ENCODE measurements around the gene CAMK1G. TPM values are rescaled to one million over a fixed set of nuclear protein-coding genes. Genes with fewer than 3 reads are reported as not detected.
A peak's percentile ranks its signal among the peaks of the same experiment; 100 is the strongest.

Gene CAMK1G
- polyA plus RNA-seq, 1 donor from 2014 or later, result 3.0 TPM

- Histone ChIP-seq H3K36me3 (ENCODE audit: insufficient read depth, low read length) (no peaks in the 10 kb centered on the region), H3K4me3 (ENCODE audit: low read length) (no peak overlapping the region), H3K4me2 (ENCODE audit: low read length) (no peak overlapping the region), H3K9ac (ENCODE audit: low read length) (no peak overlapping the region), H3K9me3 (ENCODE audit: low read length) (no peaks in the 10 kb centered on the region), H3F3A (ENCODE audit: insufficient read depth, low read length, poor library complexity, severe bottlenecking) (no peaks in the 10 kb centered on the region), H2AFZ (ENCODE audit: low read depth, low read length) (no peak overlapping the region), H3K27me3 (ENCODE audit: insufficient read depth, low read depth, low read length) (no peaks in the 10 kb centered on the region), H3K79me2 (replicated peaks; ENCODE audit: insufficient read depth, low read length) (no peaks in the 10 kb centered on the region), H3K27ac (ENCODE audit: low read length) (no peak overlapping the region), H4K20me1 (ENCODE audit: insufficient read depth) (no peaks in the 10 kb centered on the region), H3K9me2 (ENCODE audit: insufficient read depth, low read length) (no peaks in the 10 kb centered on the region)
- TF ChIP-seq, protein P1, sequence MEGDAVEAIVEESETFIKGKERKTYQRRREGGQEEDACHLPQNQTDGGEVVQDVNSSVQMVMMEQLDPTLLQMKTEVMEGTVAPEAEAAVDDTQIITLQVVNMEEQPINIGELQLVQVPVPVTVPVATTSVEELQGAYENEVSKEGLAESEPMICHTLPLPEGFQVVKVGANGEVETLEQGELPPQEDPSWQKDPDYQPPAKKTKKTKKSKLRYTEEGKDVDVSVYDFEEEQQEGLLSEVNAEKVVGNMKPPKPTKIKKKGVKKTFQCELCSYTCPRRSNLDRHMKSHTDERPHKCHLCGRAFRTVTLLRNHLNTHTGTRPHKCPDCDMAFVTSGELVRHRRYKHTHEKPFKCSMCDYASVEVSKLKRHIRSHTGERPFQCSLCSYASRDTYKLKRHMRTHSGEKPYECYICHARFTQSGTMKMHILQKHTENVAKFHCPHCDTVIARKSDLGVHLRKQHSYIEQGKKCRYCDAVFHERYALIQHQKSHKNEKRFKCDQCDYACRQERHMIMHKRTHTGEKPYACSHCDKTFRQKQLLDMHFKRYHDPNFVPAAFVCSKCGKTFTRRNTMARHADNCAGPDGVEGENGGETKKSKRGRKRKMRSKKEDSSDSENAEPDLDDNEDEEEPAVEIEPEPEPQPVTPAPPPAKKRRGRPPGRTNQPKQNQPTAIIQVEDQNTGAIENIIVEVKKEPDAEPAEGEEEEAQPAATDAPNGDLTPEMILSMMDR (IDR thresholded peaks at IDR 0.05; ENCODE audit: poor library complexity, severe bottlenecking), result peak; percentile 25
- TF ChIP-seq EZH2 (IDR thresholded peaks at IDR 0.05; ENCODE audit: borderline replicate concordance, insufficient read depth, low read length, poor library complexity, severe bottlenecking), result no peak
Observed at GRCh38 chr1:209549443-209550205, 33.9 kb upstream of the CAMK1G start.

DNA sequence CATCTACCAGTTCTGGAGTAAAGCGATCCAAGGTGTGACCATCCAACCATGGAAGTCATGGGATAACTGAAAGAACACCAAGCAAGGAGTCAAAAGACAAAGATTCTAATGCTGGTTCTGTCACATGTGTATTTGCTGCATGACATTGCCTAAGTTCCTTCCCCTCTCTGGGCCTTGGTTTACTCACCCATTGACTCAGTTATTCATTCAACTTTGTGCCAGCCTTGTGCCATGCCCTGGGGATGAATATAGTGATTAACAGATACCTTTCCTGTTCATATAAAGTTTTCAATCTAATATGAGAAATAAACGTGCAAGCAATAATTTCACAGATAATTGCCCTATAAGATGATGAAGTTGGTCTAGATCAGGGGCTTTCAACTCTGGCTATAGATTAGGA is 33.0 kb upstream of the CAMK1G start:
- no peak overlapping the region for H3K27ac ChIP-seq (ENCODE audit: low read length)
- H3K4me3 ChIP-seq (ENCODE audit: low read length), result no peak overlapping the region
- no peaks in the 10 kb centered on the region for H3K9me2 ChIP-seq (ENCODE audit: insufficient read depth, low read length)
- no peaks in the 10 kb centered on the region for H4K20me1 ChIP-seq (ENCODE audit: insufficient read depth)
- H2AFZ ChIP-seq (ENCODE audit: low read depth, low read length), result no peak overlapping the region
- no peaks in the 10 kb centered on the region for H3K27me3 ChIP-seq (ENCODE audit: insufficient read depth, low read depth, low read length)
- TF ChIP-seq SMC3 (conservative IDR thresholded peaks at IDR 0.05; ENCODE audit: poor library complexity), result no peak
- TF ChIP-seq POLR2AphosphoS5 (IDR thresholded peaks at IDR 0.05), result no peak
- no peak for TF ChIP-seq MXI1 (conservative IDR thresholded peaks at IDR 0.05; ENCODE audit: poor library complexity, severe bottlenecking)
- TF ChIP-seq EP300 (conservative IDR thresholded peaks at IDR 0.05; ENCODE audit: poor library complexity, severe bottlenecking), result no peak
- TF ChIP-seq EZH2 (IDR thresholded peaks at IDR 0.05; ENCODE audit: borderline replicate concordance, insufficient read depth, low read length, poor library complexity, severe bottlenecking), result no peak
- no peak for TF ChIP-seq RAD21 (conservative IDR thresholded peaks at IDR 0.05)
- no peak for TF ChIP-seq TAF1 (IDR thresholded peaks at IDR 0.05; ENCODE audit: low read depth)
- TF ChIP-seq, protein P2, sequence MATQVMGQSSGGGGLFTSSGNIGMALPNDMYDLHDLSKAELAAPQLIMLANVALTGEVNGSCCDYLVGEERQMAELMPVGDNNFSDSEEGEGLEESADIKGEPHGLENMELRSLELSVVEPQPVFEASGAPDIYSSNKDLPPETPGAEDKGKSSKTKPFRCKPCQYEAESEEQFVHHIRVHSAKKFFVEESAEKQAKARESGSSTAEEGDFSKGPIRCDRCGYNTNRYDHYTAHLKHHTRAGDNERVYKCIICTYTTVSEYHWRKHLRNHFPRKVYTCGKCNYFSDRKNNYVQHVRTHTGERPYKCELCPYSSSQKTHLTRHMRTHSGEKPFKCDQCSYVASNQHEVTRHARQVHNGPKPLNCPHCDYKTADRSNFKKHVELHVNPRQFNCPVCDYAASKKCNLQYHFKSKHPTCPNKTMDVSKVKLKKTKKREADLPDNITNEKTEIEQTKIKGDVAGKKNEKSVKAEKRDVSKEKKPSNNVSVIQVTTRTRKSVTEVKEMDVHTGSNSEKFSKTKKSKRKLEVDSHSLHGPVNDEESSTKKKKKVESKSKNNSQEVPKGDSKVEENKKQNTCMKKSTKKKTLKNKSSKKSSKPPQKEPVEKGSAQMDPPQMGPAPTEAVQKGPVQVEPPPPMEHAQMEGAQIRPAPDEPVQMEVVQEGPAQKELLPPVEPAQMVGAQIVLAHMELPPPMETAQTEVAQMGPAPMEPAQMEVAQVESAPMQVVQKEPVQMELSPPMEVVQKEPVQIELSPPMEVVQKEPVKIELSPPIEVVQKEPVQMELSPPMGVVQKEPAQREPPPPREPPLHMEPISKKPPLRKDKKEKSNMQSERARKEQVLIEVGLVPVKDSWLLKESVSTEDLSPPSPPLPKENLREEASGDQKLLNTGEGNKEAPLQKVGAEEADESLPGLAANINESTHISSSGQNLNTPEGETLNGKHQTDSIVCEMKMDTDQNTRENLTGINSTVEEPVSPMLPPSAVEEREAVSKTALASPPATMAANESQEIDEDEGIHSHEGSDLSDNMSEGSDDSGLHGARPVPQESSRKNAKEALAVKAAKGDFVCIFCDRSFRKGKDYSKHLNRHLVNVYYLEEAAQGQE (IDR thresholded peaks at IDR 0.05; ENCODE audit: borderline replicate concordance), result no peak
- H3K36me3 ChIP-seq (ENCODE audit: insufficient read depth, low read length), result no peaks in the 10 kb centered on the region
- no peak overlapping the region for H3K4me2 ChIP-seq (ENCODE audit: low read length)
- no peak overlapping the region for H3K9ac ChIP-seq (ENCODE audit: low read length)
- H3K79me2 ChIP-seq (replicated peaks; ENCODE audit: insufficient read depth, low read length), result no peaks in the 10 kb centered on the region
- H3F3A ChIP-seq (ENCODE audit: insufficient read depth, low read length, poor library complexity, severe bottlenecking), result no peaks in the 10 kb centered on the region
- no peaks in the 10 kb centered on the region for H3K9me3 ChIP-seq (ENCODE audit: low read length)
